ENCODE results near the gene UBA6.

The UBA6 gene

GRCh38 chr4:67680581-67681222 lies 20.3 kb downstream of the UBA6 start:
- TF ChIP-seq CTCF (IDR thresholded peaks at IDR 0.05; ENCODE audit: low read depth, low read length) = no peak
- in situ Hi-C loops (cut with HindIII; ENCODE audit: low sequenced_read_pairs) = no loop called here

GRCh38 chr4:67678612-67679011 lies 22.3 kb downstream of the UBA6 start:
- no peak for DNase-seq (ENCODE audit: low read depth, low spot score)
- H3K4me3 ChIP-seq (ENCODE audit: low read depth, low read length) = no peak overlapping the region
- in situ Hi-C loops (cut with HindIII; ENCODE audit: low sequenced_read_pairs) = no loop called here
- TF ChIP-seq CTCF (IDR thresholded peaks at IDR 0.05; ENCODE audit: low read depth, low read length) = no peak

More at GRCh38 chr4:67680581-67681222, 20.3 kb downstream of the UBA6 start:
- H3K4me3 ChIP-seq (ENCODE audit: low read depth, low read length) = no peak overlapping the region
- DNase-seq (ENCODE audit: low read depth, low spot score) = peak; percentile 23

GRCh38 chr4:67674098-67674497 lies 26.9 kb downstream of the UBA6 start:
- no peak overlapping the region for H3K4me3 ChIP-seq (ENCODE audit: low read depth, low read length)
- TF ChIP-seq CTCF (IDR thresholded peaks at IDR 0.05; ENCODE audit: low read depth, low read length) = peak; percentile 8
- DNase-seq (ENCODE audit: low read depth, low spot score) = no peak
- in situ Hi-C loops (cut with HindIII; ENCODE audit: low sequenced_read_pairs) = no loop called here

GRCh38 chr4:67668315-67668714 lies 32.6 kb downstream of the UBA6 start:
- no peak for TF ChIP-seq CTCF (IDR thresholded peaks at IDR 0.05; ENCODE audit: low read depth, low read length)
- in situ Hi-C loops (cut with HindIII; ENCODE audit: low sequenced_read_pairs) = no loop called here
- DNase-seq (ENCODE audit: low read depth, low spot score) = no peak
- H3K4me3 ChIP-seq (ENCODE audit: low read depth, low read length) = no peak overlapping the region

DNA sequence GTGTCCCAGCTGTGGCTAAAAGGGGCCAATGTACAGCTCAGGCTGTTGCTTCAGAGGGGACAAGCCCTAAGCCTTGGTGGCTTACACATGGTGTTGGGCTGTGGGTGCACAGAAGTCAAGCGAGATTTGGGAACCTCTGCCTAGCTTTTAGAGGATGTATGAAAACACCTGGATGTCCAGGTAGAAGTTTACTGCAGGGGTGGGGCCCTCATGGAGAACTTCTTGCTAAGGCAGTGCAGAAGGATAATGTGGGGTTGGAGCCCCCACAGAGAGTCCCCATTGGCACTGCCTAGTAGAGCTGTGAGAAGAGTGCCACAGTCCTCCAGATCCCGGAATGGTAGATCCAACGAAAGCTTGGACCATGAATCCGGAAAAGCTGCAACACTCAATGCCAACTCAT lies 40.5 kb downstream of the UBA6 start:
- in situ Hi-C loops (cut with HindIII; ENCODE audit: low sequenced_read_pairs) = no loop called here
- DNase-seq (ENCODE audit: low read depth, low spot score) = no peak
- H3K4me3 ChIP-seq (ENCODE audit: low read depth, low read length) = no peak overlapping the region
- no peak for TF ChIP-seq CTCF (IDR thresholded peaks at IDR 0.05; ENCODE audit: low read depth, low read length)

DNA sequence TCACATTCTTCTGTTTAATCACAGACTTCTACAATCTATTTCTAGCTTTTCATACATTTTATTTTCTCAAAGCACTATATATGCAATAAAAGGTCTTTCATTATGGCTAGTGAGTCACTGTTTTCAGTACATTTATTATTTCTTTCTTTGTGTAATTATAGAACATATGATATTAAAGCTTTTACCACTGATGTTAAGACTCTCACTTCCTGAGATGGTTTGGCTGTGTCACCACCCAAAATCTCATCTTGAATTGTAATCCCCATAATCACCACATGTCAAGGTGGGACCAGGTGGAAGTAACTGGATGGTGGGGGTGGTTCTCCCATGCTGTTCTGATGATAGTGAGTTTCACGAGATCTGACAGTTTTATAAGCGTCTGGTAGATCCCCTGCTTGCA lies 41.9 kb downstream of the UBA6 start:
- DNase-seq (ENCODE audit: low read depth, low spot score) = no peak
- no peak for TF ChIP-seq CTCF (IDR thresholded peaks at IDR 0.05; ENCODE audit: low read depth, low read length)
- in situ Hi-C loops (cut with HindIII; ENCODE audit: low sequenced_read_pairs) = no loop called here

More for the DNA sequence above, 41.9 kb downstream of the UBA6 start:
- no peak overlapping the region for H3K4me3 ChIP-seq (ENCODE audit: low read depth, low read length)
